AG04450 (cell line): Measurements from ENCODE around the gene IGFN1. TPM values are rescaled to one million over a fixed set of nuclear protein-coding genes. Genes with fewer than 3 reads are reported as not detected.

ENCODE experiments used
- CTCF ChIA-PET: fragments of 300-600, 350-600 bp; formaldehyde crosslinking; extraction: SDS; loops from one replicate; lab custom pipeline; 2022; ENCODE audit warnings: antibody characterized with exemption, inconsistent platforms; lab: Charles Lee
- POLR2A ChIA-PET: fragments of 350-600 bp; formaldehyde crosslinking; extraction: SDS; loops from one replicate; lab custom pipeline; 2021; ENCODE audit warnings: antibody characterized with exemption, inconsistent platforms; lab: Yijun Ruan, JAX
- DNase-seq: peaks from one replicate; pipeline ENCODE4 v3.0.0-alpha.2; 2011; ENCODE audit warnings: low read depth, low spot score
- H3K27ac ChIP-seq: one replicate; pipeline ENCODE4 v1.5.1; 2012; ENCODE audit warnings: low read depth, low read length, control low read depth
- H3K27me3 ChIP-seq: one replicate; pipeline ENCODE4 v1.6.0; 2012; ENCODE audit warnings: low read length; ENCODE audit not compliant: control insufficient read depth, insufficient read depth
- H3K4me3 ChIP-seq: 2 replicates; pipeline ENCODE4 v1.5.1; 2011; ENCODE audit warnings: mild to moderate bottlenecking, low read depth, low read length, control low read depth
- H3K9me3 ChIP-seq: 2 replicates; pipeline ENCODE4 v1.5.1; 2012; ENCODE audit warnings: low read length; ENCODE audit not compliant: control insufficient read depth, insufficient read depth
- polyA plus RNA-seq: library from polyadenylated mRNA; depleted of rRNA; stranded (reverse); fragments of >200 nt; gene quantifications from 2 replicates; pipeline ENCODE4 v1.2.3, GENCODE V29; 2011
- TF ChIP-seq, protein P1 (sequence below): IDR thresholded peaks from 2 replicates; pipeline ENCODE4 v1.5.1; 2011; ENCODE audit warnings: low read depth, low read length, control low read depth, inconsistent platforms

Gene IGFN1
- polyA plus RNA-seq, 1 experiment = not detected

DNA sequence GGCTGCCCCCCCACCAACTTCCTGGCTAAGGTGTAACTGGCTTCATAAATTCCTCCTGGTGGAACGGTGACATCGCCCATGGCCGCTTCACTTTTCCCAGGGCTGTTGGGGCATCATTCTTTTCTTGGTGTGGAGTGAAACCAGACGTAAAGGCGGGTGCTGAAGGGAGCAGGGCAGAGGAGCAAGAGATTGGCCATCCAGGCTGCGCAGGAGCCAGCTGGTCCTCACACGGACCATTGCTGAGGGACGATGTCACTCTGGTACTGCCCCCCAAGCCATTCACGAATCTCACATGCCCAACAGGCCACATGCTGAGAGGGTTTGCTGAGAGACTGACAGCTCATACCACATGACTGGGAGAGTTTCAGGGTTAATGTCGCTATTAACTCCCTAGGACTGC is 82.2 kb downstream of the IGFN1 start:
- CTCF ChIA-PET = interaction anchor here (0.6 kb wide), 1 partner anchor 125 kb away, joined by 4 read pairs; no protein-coding TSS in a partner anchor

DNA sequence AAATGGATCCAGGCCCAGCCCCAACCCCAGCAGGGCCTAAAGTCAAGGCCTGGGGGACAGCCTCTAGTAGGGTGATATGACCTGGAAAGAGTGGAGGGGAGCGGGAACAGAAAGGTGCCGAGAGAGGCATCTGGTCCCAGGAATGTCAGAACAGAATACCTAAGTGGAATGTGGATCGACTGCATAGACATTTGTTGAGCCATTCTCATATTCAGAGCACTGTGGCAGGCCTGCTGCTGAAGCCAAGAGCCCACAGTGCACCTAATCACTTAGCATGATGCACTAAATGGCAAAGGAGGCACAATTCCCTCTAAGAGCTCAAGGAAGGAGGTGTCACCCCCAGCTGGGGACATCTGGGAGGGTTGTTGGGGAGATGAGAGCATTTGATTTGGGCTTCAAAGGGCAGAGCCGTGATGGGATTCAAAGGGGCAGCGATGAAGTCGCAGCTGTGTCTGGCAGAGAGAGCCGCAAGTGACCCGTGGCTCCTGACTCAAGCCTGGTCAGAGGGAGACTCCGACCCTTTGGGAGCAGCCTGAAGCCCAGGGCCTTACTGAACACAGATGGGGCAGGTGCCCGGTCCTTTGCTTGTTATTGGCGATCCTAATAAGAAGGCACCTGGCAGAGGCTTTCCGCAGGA is 84.1 kb downstream of the IGFN1 start:
- Histone ChIP-seq H3K4me3 (no peak overlapping the region), H3K9me3 (no peaks in the 10 kb centered on the region), H3K27ac (no peak overlapping the region), H3K27me3 (peaks cover 4% of the 10 kb centered on the region)
- ChIA-PET POLR2A (no interaction called here), CTCF (interaction anchor here (0.6 kb wide), 1 partner anchor 130 kb away, joined by 4 read pairs; no protein-coding TSS in a partner anchor)
- TF ChIP-seq, protein P1, sequence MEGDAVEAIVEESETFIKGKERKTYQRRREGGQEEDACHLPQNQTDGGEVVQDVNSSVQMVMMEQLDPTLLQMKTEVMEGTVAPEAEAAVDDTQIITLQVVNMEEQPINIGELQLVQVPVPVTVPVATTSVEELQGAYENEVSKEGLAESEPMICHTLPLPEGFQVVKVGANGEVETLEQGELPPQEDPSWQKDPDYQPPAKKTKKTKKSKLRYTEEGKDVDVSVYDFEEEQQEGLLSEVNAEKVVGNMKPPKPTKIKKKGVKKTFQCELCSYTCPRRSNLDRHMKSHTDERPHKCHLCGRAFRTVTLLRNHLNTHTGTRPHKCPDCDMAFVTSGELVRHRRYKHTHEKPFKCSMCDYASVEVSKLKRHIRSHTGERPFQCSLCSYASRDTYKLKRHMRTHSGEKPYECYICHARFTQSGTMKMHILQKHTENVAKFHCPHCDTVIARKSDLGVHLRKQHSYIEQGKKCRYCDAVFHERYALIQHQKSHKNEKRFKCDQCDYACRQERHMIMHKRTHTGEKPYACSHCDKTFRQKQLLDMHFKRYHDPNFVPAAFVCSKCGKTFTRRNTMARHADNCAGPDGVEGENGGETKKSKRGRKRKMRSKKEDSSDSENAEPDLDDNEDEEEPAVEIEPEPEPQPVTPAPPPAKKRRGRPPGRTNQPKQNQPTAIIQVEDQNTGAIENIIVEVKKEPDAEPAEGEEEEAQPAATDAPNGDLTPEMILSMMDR = no peak
- DNase-seq = no peak

More for the DNA sequence above, 82.2 kb downstream of the IGFN1 start:
- POLR2A ChIA-PET = no interaction called here
- no peak for DNase-seq
- Histone ChIP-seq H3K9me3 (no peaks in the 10 kb centered on the region), H3K27me3 (no peaks in the 10 kb centered on the region), H3K4me3 (no peak overlapping the region), H3K27ac (no peak overlapping the region)
- TF ChIP-seq, protein P1 = no peak

DNA sequence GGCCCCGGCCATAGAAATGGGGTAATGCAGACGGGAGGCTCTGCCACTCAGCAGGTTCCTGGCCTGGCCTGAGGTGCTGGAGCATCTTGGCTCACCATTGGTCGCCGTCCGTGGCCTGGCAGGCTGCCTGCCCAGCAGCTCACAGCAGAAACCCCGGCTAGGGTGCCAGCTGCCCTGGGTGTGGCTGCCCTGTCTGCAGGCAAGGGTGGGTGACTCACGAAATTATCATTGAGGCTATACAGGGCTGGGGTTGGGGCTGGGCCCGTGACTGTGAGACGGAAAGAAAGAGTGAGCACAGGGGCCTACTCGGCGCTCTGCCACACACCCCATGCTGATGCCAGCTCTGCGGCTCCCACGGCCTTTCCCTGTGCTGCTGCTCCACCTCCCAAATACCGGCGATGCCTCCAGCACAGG is 84.6 kb downstream of the IGFN1 start:
- no peaks in the 10 kb centered on the region for H3K9me3 ChIP-seq
- no peak for DNase-seq
- H3K4me3 ChIP-seq = no peak overlapping the region
- peaks cover 4% of the 10 kb centered on the region for H3K27me3 ChIP-seq
- POLR2A ChIA-PET = no interaction called here
- CTCF ChIA-PET = no interaction called here
- TF ChIP-seq, protein P1 = no peak
- H3K27ac ChIP-seq = no peak overlapping the region

DNA sequence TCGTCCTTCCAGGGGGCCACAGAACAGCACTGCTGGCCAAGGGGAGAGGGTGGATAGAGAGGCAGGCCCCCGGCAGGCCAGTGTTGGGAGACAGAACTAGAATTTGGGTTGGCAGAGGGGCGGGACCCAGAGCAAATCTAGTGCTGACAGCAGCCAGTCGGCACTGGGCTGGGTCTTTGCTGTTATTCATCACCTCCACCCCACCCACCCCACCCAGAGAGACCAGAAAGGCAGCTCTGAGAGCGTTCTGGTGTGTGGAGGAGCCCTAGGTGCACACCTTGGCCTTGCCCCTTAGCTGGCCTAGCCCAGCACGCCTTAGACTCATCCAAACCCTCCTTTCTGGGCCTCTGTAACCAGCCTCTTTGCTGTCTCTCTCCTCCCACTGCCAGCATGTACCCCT is 86.3 kb downstream of the IGFN1 start:
- no peaks in the 10 kb centered on the region for H3K9me3 ChIP-seq
- DNase-seq = no peak
- H3K4me3 ChIP-seq = no peak overlapping the region
- H3K27me3 ChIP-seq = peaks cover 11% of the 10 kb centered on the region
- POLR2A ChIA-PET = interaction anchor here (0.6 kb wide), 1 partner anchor 182 kb away, joined by 6 read pairs; no protein-coding TSS in a partner anchor
- TF ChIP-seq, protein P1 = no peak
- no peak overlapping the region for H3K27ac ChIP-seq
- CTCF ChIA-PET = no interaction called here

DNA sequence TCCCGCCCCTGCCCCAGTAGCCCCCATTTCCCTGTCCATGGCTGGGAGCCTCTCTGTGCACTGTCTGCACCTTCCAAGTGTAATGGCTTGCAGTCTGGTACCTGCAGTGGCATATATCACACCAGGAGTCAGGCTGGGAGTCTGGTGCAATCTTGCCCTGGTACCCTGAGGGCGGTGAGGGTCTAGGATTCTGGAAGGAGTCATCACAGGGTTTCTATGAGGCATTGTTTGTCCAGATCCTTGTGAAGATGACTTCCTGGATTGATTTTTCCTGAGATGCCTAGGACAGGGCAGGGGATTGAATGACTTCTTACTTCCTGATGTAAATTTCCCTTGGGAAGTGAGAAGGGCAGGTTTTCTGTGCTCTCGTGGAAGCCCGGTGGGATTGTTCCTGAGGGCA is 86.8 kb downstream of the IGFN1 start:
- H3K27ac ChIP-seq = no peak overlapping the region
- no peak for DNase-seq
- no peak overlapping the region for H3K4me3 ChIP-seq
- ChIA-PET CTCF (no interaction called here), POLR2A (interaction anchor here (0.6 kb wide), 1 partner anchor 181 kb away, joined by 6 read pairs; no protein-coding TSS in a partner anchor)
- H3K27me3 ChIP-seq = peaks cover 11% of the 10 kb centered on the region
- TF ChIP-seq, protein P1 = no peak
- H3K9me3 ChIP-seq = no peaks in the 10 kb centered on the region
